Measurements from ENCODE around the gene UNK.
A peak's percentile ranks its signal among the peaks of the same experiment; 100 is the strongest.

UNK gene

GRCh38 chr17:75785016-75785890 lies 647 bp downstream of the UNK start:
- H2AFZ ChIP-seq (ENCODE audit: low read depth, low read length), result 0 out of 2 replicates have a peak overlapping the region, but pooled peaks have one; percentile 8
- peaks cover 4% of the 10 kb centered on the region; the same call in 1 of the 2 replicates for H3K9me3 ChIP-seq (ENCODE audit: insufficient read depth, low read length)
- H3K4me2 ChIP-seq (ENCODE audit: low read length), result peak overlapping the region; percentile 96
- peaks cover 37% of the 10 kb centered on the region for H3K4me1 ChIP-seq (ENCODE audit: low read length)
- peaks cover 4% of the 10 kb centered on the region for H3K36me3 ChIP-seq (replicated peaks; ENCODE audit: low read depth, low read length)
- H3K79me2 ChIP-seq (ENCODE audit: low read length), result peaks cover 51% of the 10 kb centered on the region
- H3K4me3 ChIP-seq (ENCODE audit: low read length), result peak overlapping the region; percentile 83
- H3K27ac ChIP-seq (ENCODE audit: low read length), result peak overlapping the region; percentile 90
- no peaks in the 10 kb centered on the region for H4K20me1 ChIP-seq (ENCODE audit: insufficient read depth, low read length)
- TF ChIP-seq CTCF (IDR thresholded peaks at IDR 0.05; ENCODE audit: low read depth, low read length) (no peak), EZH2phosphoT487 (IDR thresholded peaks at IDR 0.05; ENCODE audit: low read depth) (no peak)
- H3K27me3 ChIP-seq (ENCODE audit: low read depth, low read length), result no peaks in the 10 kb centered on the region
- peak overlapping the region; percentile 97 for H3K9ac ChIP-seq (ENCODE audit: low read length)

GRCh38 chr17:75791254-75791653 lies 6.6 kb downstream of the UNK start:
- no peak overlapping the region for H3K4me2 ChIP-seq (ENCODE audit: low read length)
- H3K36me3 ChIP-seq (replicated peaks; ENCODE audit: low read depth, low read length), result peaks cover 44% of the 10 kb centered on the region
- H2AFZ ChIP-seq (ENCODE audit: low read depth, low read length), result no peak overlapping the region
- no peak overlapping the region for H3K4me3 ChIP-seq (ENCODE audit: low read length)
- no peak overlapping the region for H3K9ac ChIP-seq (ENCODE audit: low read length)
- H4K20me1 ChIP-seq (ENCODE audit: insufficient read depth, low read length), result no peaks in the 10 kb centered on the region
- H3K27ac ChIP-seq (ENCODE audit: low read length), result no peak overlapping the region
- TF ChIP-seq EZH2phosphoT487 (IDR thresholded peaks at IDR 0.05; ENCODE audit: low read depth) (no peak), CTCF (IDR thresholded peaks at IDR 0.05; ENCODE audit: low read depth, low read length) (no peak)
- peaks cover 79% of the 10 kb centered on the region for H3K79me2 ChIP-seq (ENCODE audit: low read length)
- no peaks in the 10 kb centered on the region for H3K9me3 ChIP-seq (ENCODE audit: insufficient read depth, low read length)
- no peaks in the 10 kb centered on the region for H3K27me3 ChIP-seq (ENCODE audit: low read depth, low read length)
- H3K4me1 ChIP-seq (ENCODE audit: low read length), result peaks cover 2% of the 10 kb centered on the region

GRCh38 chr17:75793460-75793859 lies 8.9 kb downstream of the UNK start:
- Histone ChIP-seq H3K27me3 (ENCODE audit: low read depth, low read length) (no peaks in the 10 kb centered on the region), H3K4me1 (ENCODE audit: low read length) (peaks cover 9% of the 10 kb centered on the region), H2AFZ (ENCODE audit: low read depth, low read length) (no peak overlapping the region), H4K20me1 (ENCODE audit: insufficient read depth, low read length) (no peaks in the 10 kb centered on the region), H3K4me3 (ENCODE audit: low read length) (no peak overlapping the region), H3K9ac (ENCODE audit: low read length) (no peak overlapping the region), H3K79me2 (ENCODE audit: low read length) (peaks cover 58% of the 10 kb centered on the region), H3K4me2 (ENCODE audit: low read length) (no peak overlapping the region), H3K27ac (ENCODE audit: low read length) (no peak overlapping the region), H3K9me3 (ENCODE audit: insufficient read depth, low read length) (no peaks in the 10 kb centered on the region), H3K36me3 (replicated peaks; ENCODE audit: low read depth, low read length) (peaks cover 57% of the 10 kb centered on the region)
- TF ChIP-seq EZH2phosphoT487 (IDR thresholded peaks at IDR 0.05; ENCODE audit: low read depth) (no peak), CTCF (IDR thresholded peaks at IDR 0.05; ENCODE audit: low read depth, low read length) (no peak)

GRCh38 chr17:75795820-75796607 lies 11.4 kb downstream of the UNK start:
- Histone ChIP-seq H3K4me2 (ENCODE audit: low read length) (no peak overlapping the region), H3K4me3 (ENCODE audit: low read length) (no peak overlapping the region), H3K27ac (ENCODE audit: low read length) (no peak overlapping the region), H3K4me1 (ENCODE audit: low read length) (peaks cover 24% of the 10 kb centered on the region), H3K79me2 (ENCODE audit: low read length) (peaks cover 37% of the 10 kb centered on the region), H2AFZ (ENCODE audit: low read depth, low read length) (no peak overlapping the region), H3K9me3 (ENCODE audit: insufficient read depth, low read length) (no peaks in the 10 kb centered on the region), H3K9ac (ENCODE audit: low read length) (no peak overlapping the region), H3K36me3 (replicated peaks; ENCODE audit: low read depth, low read length) (peaks cover 56% of the 10 kb centered on the region), H3K27me3 (ENCODE audit: low read depth, low read length) (no peaks in the 10 kb centered on the region), H4K20me1 (ENCODE audit: insufficient read depth, low read length) (no peaks in the 10 kb centered on the region)
- no peak for TF ChIP-seq CTCF (IDR thresholded peaks at IDR 0.05; ENCODE audit: low read depth, low read length)
- no peak for TF ChIP-seq EZH2phosphoT487 (IDR thresholded peaks at IDR 0.05; ENCODE audit: low read depth)

All from OCI-LY3 (cell line).